ENCODE measurements around the gene PCLO.
"Not testable (repeated sequence)": the region's sequence is repeated elsewhere in the genome, so short reads cannot be mapped to it uniquely, and the experiment has no call there.

PCLO gene

DNA sequence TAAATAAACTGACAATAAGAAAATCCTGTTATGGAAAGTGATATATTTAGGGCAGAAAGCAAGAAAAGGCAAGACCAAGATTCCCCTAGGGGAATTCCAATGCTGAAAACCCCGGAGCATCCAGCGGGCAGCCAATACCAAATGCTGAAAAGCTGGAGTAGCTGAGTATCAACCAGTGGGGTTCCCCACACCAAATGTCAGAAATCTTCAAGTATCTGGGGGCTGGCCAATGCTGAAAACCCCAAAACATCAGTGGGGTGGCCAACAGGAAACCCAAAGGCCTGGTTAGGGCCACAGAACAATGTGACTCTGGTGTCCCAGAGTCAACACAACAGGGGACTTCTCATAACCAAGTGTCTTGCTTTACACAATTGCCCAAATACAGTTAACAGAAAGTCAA lies 447.3 kb downstream of the PCLO start:
- H3K9me3 ChIP-seq (ENCODE audit: severe bottlenecking) = no peaks in the 10 kb centered on the region
- no peaks in the 10 kb centered on the region for H3K27me3 ChIP-seq (ENCODE audit: insufficient read depth, poor library complexity, severe bottlenecking)
- TF ChIP-seq, protein P1, sequence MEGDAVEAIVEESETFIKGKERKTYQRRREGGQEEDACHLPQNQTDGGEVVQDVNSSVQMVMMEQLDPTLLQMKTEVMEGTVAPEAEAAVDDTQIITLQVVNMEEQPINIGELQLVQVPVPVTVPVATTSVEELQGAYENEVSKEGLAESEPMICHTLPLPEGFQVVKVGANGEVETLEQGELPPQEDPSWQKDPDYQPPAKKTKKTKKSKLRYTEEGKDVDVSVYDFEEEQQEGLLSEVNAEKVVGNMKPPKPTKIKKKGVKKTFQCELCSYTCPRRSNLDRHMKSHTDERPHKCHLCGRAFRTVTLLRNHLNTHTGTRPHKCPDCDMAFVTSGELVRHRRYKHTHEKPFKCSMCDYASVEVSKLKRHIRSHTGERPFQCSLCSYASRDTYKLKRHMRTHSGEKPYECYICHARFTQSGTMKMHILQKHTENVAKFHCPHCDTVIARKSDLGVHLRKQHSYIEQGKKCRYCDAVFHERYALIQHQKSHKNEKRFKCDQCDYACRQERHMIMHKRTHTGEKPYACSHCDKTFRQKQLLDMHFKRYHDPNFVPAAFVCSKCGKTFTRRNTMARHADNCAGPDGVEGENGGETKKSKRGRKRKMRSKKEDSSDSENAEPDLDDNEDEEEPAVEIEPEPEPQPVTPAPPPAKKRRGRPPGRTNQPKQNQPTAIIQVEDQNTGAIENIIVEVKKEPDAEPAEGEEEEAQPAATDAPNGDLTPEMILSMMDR (IDR thresholded peaks at IDR 0.05; ENCODE audit: poor library complexity, severe bottlenecking) = no peak
- no peak for DNase-seq (ENCODE audit: low spot score)
- no peak for ATAC-seq (ENCODE audit: low read depth)
- no peak overlapping the region for H3K27ac ChIP-seq (ENCODE audit: poor library complexity, severe bottlenecking)
- no peaks in the 10 kb centered on the region for H3K4me1 ChIP-seq (ENCODE audit: insufficient read depth, poor library complexity, severe bottlenecking)
- no peak overlapping the region for H3K4me3 ChIP-seq (ENCODE audit: severe bottlenecking)
- H3K36me3 ChIP-seq (ENCODE audit: low read depth) = no peaks in the 10 kb centered on the region

DNA sequence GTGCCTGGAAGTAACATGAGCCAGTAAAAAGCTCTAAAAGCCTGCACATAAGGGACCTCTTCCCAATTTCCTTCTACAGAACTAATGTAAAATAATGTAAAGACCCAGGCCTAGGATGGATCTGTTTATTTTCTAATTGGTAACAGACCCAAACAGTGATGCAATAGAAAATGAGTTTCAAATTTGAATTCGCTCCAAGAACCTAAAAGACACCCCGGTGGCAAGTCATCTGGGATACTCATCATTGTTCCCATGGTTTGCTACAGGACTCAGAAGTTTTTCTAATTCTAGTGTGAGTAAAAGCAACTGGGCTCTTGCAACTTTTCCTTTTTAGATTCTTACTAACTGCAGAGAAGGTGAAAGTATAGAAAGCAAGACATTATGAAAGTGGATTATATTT lies 447.8 kb downstream of the PCLO start:
- Histone ChIP-seq H3K4me1 (ENCODE audit: insufficient read depth, poor library complexity, severe bottlenecking) (no peaks in the 10 kb centered on the region), H3K27ac (ENCODE audit: poor library complexity, severe bottlenecking) (no peak overlapping the region), H3K36me3 (ENCODE audit: low read depth) (no peaks in the 10 kb centered on the region), H3K4me3 (ENCODE audit: severe bottlenecking) (no peak overlapping the region), H3K27me3 (ENCODE audit: insufficient read depth, poor library complexity, severe bottlenecking) (no peaks in the 10 kb centered on the region), H3K9me3 (ENCODE audit: severe bottlenecking) (no peaks in the 10 kb centered on the region)
- DNase-seq (ENCODE audit: low spot score) (no peak), ATAC-seq (ENCODE audit: low read depth) (no peak)
- TF ChIP-seq, protein P1 (IDR thresholded peaks at IDR 0.05; ENCODE audit: poor library complexity, severe bottlenecking) = no peak

DNA sequence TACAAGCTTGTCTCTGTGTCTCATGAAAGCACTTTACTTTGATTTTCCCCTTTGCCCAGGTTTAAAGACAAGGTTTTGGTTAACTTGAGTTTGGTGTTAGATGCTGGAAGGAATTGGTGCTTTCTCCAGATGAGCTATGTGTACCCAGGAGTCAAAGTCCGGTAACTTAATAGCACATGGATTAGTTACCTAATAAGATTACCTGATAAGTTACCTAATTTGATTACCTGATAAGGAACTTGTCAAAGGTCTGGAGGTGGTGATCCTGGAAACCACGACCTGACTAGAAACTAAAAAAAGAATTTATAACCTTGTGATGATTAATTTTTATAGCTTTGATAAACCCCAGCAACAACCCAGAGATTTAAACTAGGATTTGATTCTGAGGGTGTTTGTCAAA lies 449.2 kb downstream of the PCLO start:
- Histone ChIP-seq H3K4me1 (ENCODE audit: insufficient read depth, poor library complexity, severe bottlenecking) (no peaks in the 10 kb centered on the region), H3K27ac (ENCODE audit: poor library complexity, severe bottlenecking) (no peak overlapping the region), H3K9me3 (ENCODE audit: severe bottlenecking) (no peaks in the 10 kb centered on the region), H3K27me3 (ENCODE audit: insufficient read depth, poor library complexity, severe bottlenecking) (no peaks in the 10 kb centered on the region), H3K36me3 (ENCODE audit: low read depth) (no peaks in the 10 kb centered on the region), H3K4me3 (ENCODE audit: severe bottlenecking) (no peak overlapping the region)
- TF ChIP-seq, protein P1 (IDR thresholded peaks at IDR 0.05; ENCODE audit: poor library complexity, severe bottlenecking) = no peak
- ATAC-seq (ENCODE audit: low read depth) = no peak
- DNase-seq (ENCODE audit: low spot score) = no peak

DNA sequence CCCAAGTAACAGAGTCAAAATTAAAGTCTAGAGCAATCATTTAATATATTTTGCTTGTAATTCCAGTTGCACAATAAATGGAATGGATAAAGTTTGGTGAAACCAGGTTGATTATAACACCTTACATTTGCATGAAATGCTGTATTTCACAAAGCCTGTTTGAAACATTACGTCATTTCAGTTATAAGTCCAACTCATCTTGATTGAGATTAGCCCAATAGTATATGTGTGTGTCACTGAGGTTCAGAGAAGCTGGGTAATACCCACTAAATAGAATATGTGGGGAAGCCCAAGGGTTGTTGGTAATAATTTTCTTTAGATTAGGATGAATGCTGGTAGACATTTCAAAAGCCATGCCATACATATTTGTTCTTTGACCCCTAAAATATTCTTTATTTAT lies 456.3 kb downstream of the PCLO start:
- DNase-seq (ENCODE audit: low spot score); ATAC-seq (ENCODE audit: low read depth); H3K4me1 ChIP-seq (ENCODE audit: insufficient read depth, poor library complexity, severe bottlenecking): not testable (repeated sequence)

DNA sequence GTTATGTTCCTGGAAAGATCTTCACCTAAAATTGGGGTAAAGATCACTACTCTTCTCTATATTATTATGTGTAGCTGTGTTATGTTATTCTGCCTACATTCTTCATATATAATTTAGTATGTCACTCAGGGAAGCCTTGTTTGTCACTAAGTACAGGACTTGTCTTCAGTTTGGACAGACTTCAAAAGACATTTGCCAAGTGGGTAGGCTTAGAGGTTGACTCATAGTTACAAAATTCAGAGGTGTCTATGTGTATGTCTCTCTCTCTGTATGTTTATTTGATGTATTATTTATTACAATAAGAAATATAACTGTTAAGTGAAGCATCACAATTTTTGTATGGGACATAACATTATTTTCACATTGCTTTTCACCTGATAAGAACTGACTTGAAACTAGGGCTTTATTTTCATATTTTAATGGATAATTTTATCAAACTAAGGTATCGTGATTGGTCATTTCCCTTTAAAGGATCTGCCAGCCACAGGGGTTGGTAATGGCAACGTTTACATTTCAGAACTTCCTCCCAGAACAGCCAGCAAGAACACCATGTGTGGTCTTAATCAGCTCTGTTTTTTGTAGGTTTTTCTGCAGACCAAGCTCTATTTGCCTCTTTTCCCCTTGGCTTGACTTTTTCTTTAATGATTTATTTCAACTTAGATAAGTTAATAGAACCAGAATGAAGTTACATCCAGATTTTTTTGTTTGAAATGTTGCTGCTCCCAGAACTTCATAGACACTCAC lies 457.0 kb downstream of the PCLO start:
- no peak overlapping the region for H3K4me3 ChIP-seq (ENCODE audit: severe bottlenecking)
- DNase-seq (ENCODE audit: low spot score) (no peak), ATAC-seq (ENCODE audit: low read depth) (no peak)
- H3K36me3 ChIP-seq (ENCODE audit: low read depth) = no peaks in the 10 kb centered on the region
- no peaks in the 10 kb centered on the region for H3K27me3 ChIP-seq (ENCODE audit: insufficient read depth, poor library complexity, severe bottlenecking)
- no peak overlapping the region for H3K27ac ChIP-seq (ENCODE audit: poor library complexity, severe bottlenecking)
- H3K9me3 ChIP-seq (ENCODE audit: severe bottlenecking) = no peaks in the 10 kb centered on the region
- H3K4me1 ChIP-seq (ENCODE audit: insufficient read depth, poor library complexity, severe bottlenecking) = no peaks in the 10 kb centered on the region
- TF ChIP-seq, protein P1 (IDR thresholded peaks at IDR 0.05; ENCODE audit: poor library complexity, severe bottlenecking) = no peak

More for the DNA sequence above, 456.3 kb downstream of the PCLO start:
- H3K27me3 ChIP-seq (ENCODE audit: insufficient read depth, poor library complexity, severe bottlenecking); H3K36me3 ChIP-seq (ENCODE audit: low read depth); H3K9me3 ChIP-seq (ENCODE audit: severe bottlenecking); H3K4me3 ChIP-seq (ENCODE audit: severe bottlenecking); H3K27ac ChIP-seq (ENCODE audit: poor library complexity, severe bottlenecking): not testable (repeated sequence)

Data from RWPE2 (cell line).